Hepatocyte (in vitro differentiated cells): ENCODE measurements around the gene ETV6.

ENCODE experiments used
- CTCF ChIP-seq: fragments of 200-600 bp; sonication (generic); IDR thresholded peaks from 2 replicates; pipeline ENCODE4 v1.5.1; 2016; ENCODE audit warnings: antibody characterized with exemption, mild to moderate bottlenecking; ENCODE audit not compliant: poor library complexity
- EZH2phosphoT487 ChIP-seq: fragments of 200-600 bp; sonication (generic); IDR thresholded peaks from one replicate; pipeline ENCODE4 v1.6.1; 2018; ENCODE audit warnings: antibody characterized with exemption, mild to moderate bottlenecking, low read depth, moderate library complexity; ENCODE audit not compliant: unreplicated experiment, severe bottlenecking

DNA sequence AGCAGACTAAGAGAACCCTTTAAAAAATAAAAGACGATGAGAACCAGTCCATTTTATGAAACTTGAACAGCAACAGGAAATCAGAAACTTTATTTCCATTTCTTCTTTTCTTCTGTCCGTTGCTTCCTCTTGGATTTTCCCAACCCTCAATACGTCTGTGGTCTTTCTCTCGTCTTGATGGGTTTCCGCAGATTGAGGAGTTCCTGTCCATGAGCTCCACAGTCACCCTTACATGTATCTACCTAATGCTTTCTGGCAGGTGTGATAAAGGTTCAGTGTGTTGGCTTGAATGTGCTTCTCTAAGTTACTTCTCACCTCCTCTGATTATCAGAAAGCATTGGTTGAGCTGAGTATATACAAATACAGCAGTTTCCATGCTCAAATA, 110.0 kb downstream of the ETV6 start:
- no peak for TF ChIP-seq EZH2phosphoT487
- no peak for TF ChIP-seq CTCF
